Astrocyte of the spinal cord (primary cell): ENCODE data around the gene CXCL17.

Source experiments
- DNase-seq: peaks from one replicate; pipeline ENCODE4 v3.0.0; 2011; ENCODE audit warnings: low read depth, low spot score
- H3K4me3 ChIP-seq: 2 replicates; pipeline ENCODE4 v1.5.1; 2011; ENCODE audit warnings: low read depth, mild to moderate bottlenecking, low read length, moderate library complexity
- CTCF ChIP-seq: IDR thresholded peaks from 2 replicates; pipeline ENCODE4 v1.5.1; 2012; ENCODE audit warnings: low read depth, mild to moderate bottlenecking, low read length, inconsistent platforms
- in situ Hi-C: cut with HindIII; loops from 2 replicates; pipeline ENCODE4 v1.10.0; 2017; ENCODE audit warnings: low sequenced_read_pairs

The CXCL17 gene

GRCh38 chr19:42426643-42427042, 16.1 kb downstream of the CXCL17 start:
- no peak overlapping the region for H3K4me3 ChIP-seq
- in situ Hi-C loops = no loop called here
- no peak for TF ChIP-seq CTCF
- no peak for DNase-seq

- no peak for TF ChIP-seq CTCF
- no peak overlapping the region for H3K4me3 ChIP-seq
- in situ Hi-C loops = no loop called here
- no peak for DNase-seq
Observed at GRCh38 chr19:42424712-42425131, 18.0 kb downstream of the CXCL17 start.

- no peak for DNase-seq
- in situ Hi-C loops = no loop called here
- no peak for TF ChIP-seq CTCF
- H3K4me3 ChIP-seq = no peak overlapping the region
Observed at GRCh38 chr19:42424345-42424707, 18.4 kb downstream of the CXCL17 start.

- DNase-seq = peak; percentile 94
- in situ Hi-C loops = no loop called here
- TF ChIP-seq CTCF = no peak
- H3K4me3 ChIP-seq = peak overlapping the region; percentile 60
Observed at GRCh38 chr19:42423462-42424344, 19.0 kb downstream of the CXCL17 start.

GRCh38 chr19:42422901-42423461, 19.8 kb downstream of the CXCL17 start:
- in situ Hi-C loops = no loop called here
- H3K4me3 ChIP-seq = peak overlapping the region; percentile 60
- no peak for TF ChIP-seq CTCF
- no peak for DNase-seq

- peak overlapping the region; percentile 60 for H3K4me3 ChIP-seq
- TF ChIP-seq CTCF = no peak
- in situ Hi-C loops = no loop called here
- DNase-seq = no peak
Observed at GRCh38 chr19:42422092-42422900, 20.4 kb downstream of the CXCL17 start.
